Hypothalamus (tissue), 51 donors: ENCODE measurements around the gene NEMP1.
"Not testable (repeated sequence)": the region's sequence is repeated elsewhere in the genome, so short reads cannot be mapped to it uniquely, and the experiment has no call there.

ENCODE experiments used
- DNase-seq, 51 donors: peaks; one replicate each; lab custom pipeline; 2025; lab: John Stamatoyannopoulos, UW

NEMP1 gene

GRCh38 chr12:57091638-57092528 lies 13.3 kb upstream of the NEMP1 start:
- no peak for DNase-seq

GRCh38 chr12:57090924-57091637 lies 12.5 kb upstream of the NEMP1 start:
- peak in 38 of 51 donors; percentile 8 to 76 (median 40) for DNase-seq

GRCh38 chr12:57090490-57090889 lies 11.9 kb upstream of the NEMP1 start:
- DNase-seq, result no peak

GRCh38 chr12:57089271-57090245 lies 11.0 kb upstream of the NEMP1 start:
- DNase-seq, result peak in 41 of 51 donors; percentile 18 to 75 (median 47)

- DNase-seq, result peak; percentile 44 to 96 (median 84)
Observed at GRCh38 chr12:57088354-57089270, 10.0 kb upstream of the NEMP1 start, which contains the start of gene NAB2. Gene NAB2, plus strand, starts transcription at chr12:57089114. Its CDS starts 158 bp downstream, at chr12:57089272.

GRCh38 chr12:57087691-57088353 lies 9.2 kb upstream of the NEMP1 start:
- peak in 27 of 51 donors; percentile 14 to 76 (median 46) for DNase-seq

- DNase-seq, result peak in 45 of 51 donors; percentile 30 to 86 (median 62)
Observed at GRCh38 chr12:57087010-57087690, 8.6 kb upstream of the NEMP1 start.

GRCh38 chr12:57086493-57087009 lies 8.0 kb upstream of the NEMP1 start:
- DNase-seq, result peak in 33 of 51 donors; percentile 7 to 76 (median 32)

GRCh38 chr12:57085999-57086492 lies 7.5 kb upstream of the NEMP1 start:
- DNase-seq, result peak in 5 of 51 donors; percentile 10 to 58 (median 24)

GRCh38 chr12:57080855-57081254 lies 2.3 kb upstream of the NEMP1 start:
- DNase-seq, result no peak

- DNase-seq, result no peak
Observed at GRCh38 chr12:57079821-57080220, 1.2 kb upstream of the NEMP1 start.

- not testable (repeated sequence) for DNase-seq
Observed at GRCh38 chr12:57073566-57074450, 4.8 kb downstream of the NEMP1 start.

- no peak for DNase-seq
Observed at GRCh38 chr12:57072661-57073060, 5.9 kb downstream of the NEMP1 start.

- DNase-seq, result peak in 32 of 51 donors; percentile 8 to 73 (median 44)
Observed at GRCh38 chr12:57069523-57069922, 9.1 kb downstream of the NEMP1 start.

GRCh38 chr12:57066245-57066644 lies 12.3 kb downstream of the NEMP1 start:
- no peak for DNase-seq

GRCh38 chr12:57063991-57064685 lies 14.5 kb downstream of the NEMP1 start:
- no peak for DNase-seq
